ENCODE measurements around the gene GALT.

Gene GALT

DNA sequence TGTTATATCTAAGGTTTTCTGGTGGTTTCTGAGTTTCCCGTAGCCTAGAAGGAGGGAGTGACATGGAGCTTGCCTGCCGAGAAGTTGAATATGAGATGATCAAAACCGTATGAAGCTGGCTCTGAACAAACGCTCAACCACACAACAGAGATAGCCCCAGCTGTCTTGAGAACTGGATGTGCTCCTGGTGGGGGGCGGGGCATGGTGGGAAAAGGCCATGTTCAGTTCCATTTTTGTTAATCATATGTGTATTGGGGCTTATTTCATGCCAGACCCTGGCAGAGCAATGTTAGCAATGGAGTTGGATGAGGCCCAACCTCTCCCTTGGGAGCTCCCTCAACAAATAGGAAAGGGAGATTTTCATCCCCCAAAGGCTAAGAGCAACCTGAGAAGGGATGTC lies 39.8 kb downstream of the GALT start:
- no peak overlapping the region for H3K4me3 ChIP-seq (ENCODE audit: low read depth, low read length)
- H3K27ac ChIP-seq = no peak overlapping the region
- in situ Hi-C loops (cut with HindIII; ENCODE audit: low pct_ligation_motif_present, low sequenced_read_pairs) = no loop called here
- no peaks in the 10 kb centered on the region for H3K36me3 ChIP-seq (replicated peaks)
- DNase-seq = no peak
- H3K27me3 ChIP-seq (replicated peaks) = no peaks in the 10 kb centered on the region
- TF ChIP-seq, protein P1, sequence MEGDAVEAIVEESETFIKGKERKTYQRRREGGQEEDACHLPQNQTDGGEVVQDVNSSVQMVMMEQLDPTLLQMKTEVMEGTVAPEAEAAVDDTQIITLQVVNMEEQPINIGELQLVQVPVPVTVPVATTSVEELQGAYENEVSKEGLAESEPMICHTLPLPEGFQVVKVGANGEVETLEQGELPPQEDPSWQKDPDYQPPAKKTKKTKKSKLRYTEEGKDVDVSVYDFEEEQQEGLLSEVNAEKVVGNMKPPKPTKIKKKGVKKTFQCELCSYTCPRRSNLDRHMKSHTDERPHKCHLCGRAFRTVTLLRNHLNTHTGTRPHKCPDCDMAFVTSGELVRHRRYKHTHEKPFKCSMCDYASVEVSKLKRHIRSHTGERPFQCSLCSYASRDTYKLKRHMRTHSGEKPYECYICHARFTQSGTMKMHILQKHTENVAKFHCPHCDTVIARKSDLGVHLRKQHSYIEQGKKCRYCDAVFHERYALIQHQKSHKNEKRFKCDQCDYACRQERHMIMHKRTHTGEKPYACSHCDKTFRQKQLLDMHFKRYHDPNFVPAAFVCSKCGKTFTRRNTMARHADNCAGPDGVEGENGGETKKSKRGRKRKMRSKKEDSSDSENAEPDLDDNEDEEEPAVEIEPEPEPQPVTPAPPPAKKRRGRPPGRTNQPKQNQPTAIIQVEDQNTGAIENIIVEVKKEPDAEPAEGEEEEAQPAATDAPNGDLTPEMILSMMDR (IDR thresholded peaks at IDR 0.05; ENCODE audit: low read depth, low read length, missing control alignments) = no peak

GRCh38 chr9:34686732-34687131 lies 40.3 kb downstream of the GALT start:
- Histone ChIP-seq H3K36me3 (replicated peaks) (no peaks in the 10 kb centered on the region), H3K27ac (no peak overlapping the region), H3K4me3 (ENCODE audit: low read depth, low read length) (no peak overlapping the region), H3K27me3 (replicated peaks) (no peaks in the 10 kb centered on the region)
- in situ Hi-C loops (cut with HindIII; ENCODE audit: low pct_ligation_motif_present, low sequenced_read_pairs) = no loop called here
- no peak for DNase-seq
- TF ChIP-seq, protein P1 (IDR thresholded peaks at IDR 0.05; ENCODE audit: low read depth, low read length, missing control alignments) = no peak

- no peak for DNase-seq
- in situ Hi-C loops (cut with HindIII; ENCODE audit: low pct_ligation_motif_present, low sequenced_read_pairs) = no loop called here
- Histone ChIP-seq H3K27me3 (replicated peaks) (no peaks in the 10 kb centered on the region), H3K27ac (no peak overlapping the region), H3K36me3 (replicated peaks) (no peaks in the 10 kb centered on the region), H3K4me3 (ENCODE audit: low read depth, low read length) (no peak overlapping the region)
- TF ChIP-seq, protein P1 (IDR thresholded peaks at IDR 0.05; ENCODE audit: low read depth, low read length, missing control alignments) = no peak
These were observed 41.0 kb downstream of the GALT start for GRCh38 chr9:34687276-34688030.

GRCh38 chr9:34688329-34689115 lies 42.0 kb downstream of the GALT start:
- in situ Hi-C loops (cut with HindIII; ENCODE audit: low pct_ligation_motif_present, low sequenced_read_pairs) = no loop called here
- TF ChIP-seq, protein P1 (IDR thresholded peaks at IDR 0.05; ENCODE audit: low read depth, low read length, missing control alignments) = no peak
- no peak overlapping the region for H3K4me3 ChIP-seq (ENCODE audit: low read depth, low read length)
- no peaks in the 10 kb centered on the region for H3K27me3 ChIP-seq (replicated peaks)
- no peak for DNase-seq
- H3K27ac ChIP-seq = no peak overlapping the region
- no peaks in the 10 kb centered on the region for H3K36me3 ChIP-seq (replicated peaks)

GRCh38 chr9:34689116-34689470 lies 42.6 kb downstream of the GALT start:
- no peaks in the 10 kb centered on the region for H3K27me3 ChIP-seq (replicated peaks)
- in situ Hi-C loops (cut with HindIII; ENCODE audit: low pct_ligation_motif_present, low sequenced_read_pairs) = no loop called here
- no peak overlapping the region for H3K4me3 ChIP-seq (ENCODE audit: low read depth, low read length)
- H3K36me3 ChIP-seq (replicated peaks) = no peaks in the 10 kb centered on the region
- TF ChIP-seq, protein P1 (IDR thresholded peaks at IDR 0.05; ENCODE audit: low read depth, low read length, missing control alignments) = no peak
- H3K27ac ChIP-seq = no peak overlapping the region
- no peak for DNase-seq

All from brain microvascular endothelial cell (primary cell).